Sigmoid colon (tissue), 7 donors: ENCODE measurements around the gene THBS4. TPM values are rescaled to one million over a fixed set of nuclear protein-coding genes. Genes with fewer than 3 reads are reported as not detected.
A peak's percentile ranks its signal among the peaks of the same experiment; 100 is the strongest.

ENCODE experiments used
- DNase-seq: peaks from one replicate; pipeline ENCODE4 v3.0.0-alpha.2; 2019
- H3K27ac ChIP-seq, 4 donors: fragments of 200-600 bp; sonication (generic); one replicate each; pipeline ENCODE4 v1.5.1; 2016 to 2019; ENCODE audit warnings: mild to moderate bottlenecking in 1 of 4
- H3K27me3 ChIP-seq, 3 donors: fragments of 200-600 bp; sonication (generic); one replicate each; pipeline ENCODE4 v1.5.1; 2019; ENCODE audit warnings: mild to moderate bottlenecking in 1 of 3
- H3K36me3 ChIP-seq, 4 donors: fragments of 200-600 bp; sonication (generic); one replicate each; pipeline ENCODE4 v1.5.1; 2016 to 2019
- H3K4me1 ChIP-seq, 4 donors: fragments of 200-600 bp; sonication (generic); one replicate each; pipeline ENCODE4 v1.5.1; 2017 to 2019
- H3K4me3 ChIP-seq, 4 donors: fragments of 200-600 bp; sonication (generic); one replicate each; pipeline ENCODE4 v1.5.1; 2017 to 2019; ENCODE audit warnings: mild to moderate bottlenecking in 2 of 4, moderate library complexity in 1 of 4
- H3K9me3 ChIP-seq, 4 donors: fragments of 200-600 bp in 3 of 4; sonication (generic) in 3 of 4; one replicate each; pipeline versions ENCODE4 v1.5.1 to v1.6.1; 2013 to 2019
- CTCF ChIP-seq, 4 experiments: fragments of 450-650 bp in 3 of 4; fragments of 200-600 bp in 1 of 4; IDR thresholded peaks; one replicate each; pipeline ENCODE4 v1.5.1; 2016 to 2019; ENCODE audit warnings: antibody characterized with exemption in 4 of 4, mild to moderate bottlenecking in 3 of 4, moderate library complexity in 2 of 4
- EP300 ChIP-seq, 4 donors: sonication (generic); formaldehyde crosslinking; IDR thresholded peaks; one replicate each; pipeline ENCODE4 v1.6.1; 2017; ENCODE audit warnings: antibody characterized with exemption in 4 of 4
- POLR2A ChIP-seq, 2 donors: fragments of 450-650 bp; IDR thresholded peaks; one replicate each; pipeline ENCODE4 v1.6.1; 2016; ENCODE audit warnings: antibody characterized with exemption in 2 of 2, mild to moderate bottlenecking in 2 of 2, moderate library complexity in 2 of 2
- POLR2AphosphoS5 ChIP-seq, 4 donors: sonication (generic); formaldehyde crosslinking; IDR thresholded peaks; one replicate each; pipeline ENCODE4 v1.6.1; 2017; ENCODE audit warnings: antibody characterized with exemption in 4 of 4
- WGBS, 2 donors: extraction: QIAGEN DNeasy Blood & Tissue Kit; methylation state at CpG; one replicate each; pipeline ENCODE4 v1.1.7; 2013; 5-methylcytosine and 5-hydroxymethylcytosine counted together
- intact Hi-C: fragments of 100-400 bp; cut with DNase I; formaldehyde crosslinking; loops from one replicate; pipeline ENCODE4 v1.15.1; 2023
- polyA plus RNA-seq, 3 donors: library from polyadenylated mRNA; stranded (reverse); fragments of 200-250 nt; gene quantifications; one replicate each; pipeline ENCODE4 v1.2.3, GENCODE V29; 2013
- total RNA-seq, 4 donors: library from RNA; depleted of rRNA; stranded (reverse); fragments of >200 nt; gene quantifications; one replicate each; pipeline ENCODE4 v1.1.0, GENCODE V29; 2016
- donor health status: healthy with polysubstance abuse.
- donor health status: Bipolar disorder and iron deficiency.
- donor health status: healthy.

Gene THBS4
- total and polyA plus RNA-seq, 7 donors = 3.8 to 585 (median 62.1) TPM; not detected in 1

GRCh38 chr5:80125022-80125961, 90.1 kb downstream of the THBS4 start:
- TF ChIP-seq EP300 (IDR thresholded peaks at IDR 0.05) (no peak), POLR2A (IDR thresholded peaks at IDR 0.05) (no peak), CTCF (IDR thresholded peaks at IDR 0.05) (no peak), POLR2AphosphoS5 (IDR thresholded peaks at IDR 0.05) (no peak)
- WGBS, 2 donors = 83 to 87% methylated on average over 11 of the region's 11 CpGs
- H3K9me3 ChIP-seq = no peaks in the 10 kb centered on the region
- H3K4me3 ChIP-seq = no peak overlapping the region
- peak overlapping the region in 3 of 4 donors; percentile 5 to 59 (median 20) for H3K27ac ChIP-seq
- no peaks in the 10 kb centered on the region for H3K36me3 ChIP-seq
- no peaks in the 10 kb centered on the region for H3K27me3 ChIP-seq
- DNase-seq = no peak
- no peaks in the 10 kb centered on the region for H3K4me1 ChIP-seq
- intact Hi-C loops = no loop called here

- WGBS, 2 donors = 58 to 80% methylated on average over 4 of the region's 4 CpGs
- peak overlapping the region in 1 of 4 donors; percentile 59 for H3K27ac ChIP-seq
- TF ChIP-seq POLR2A (IDR thresholded peaks at IDR 0.05) = no peak
- TF ChIP-seq POLR2AphosphoS5 (IDR thresholded peaks at IDR 0.05) = no peak
- no peak for TF ChIP-seq CTCF (IDR thresholded peaks at IDR 0.05)
- TF ChIP-seq EP300 (IDR thresholded peaks at IDR 0.05) = peak in 2 of 4 donors; percentile 26 to 46
Measured at GRCh38 chr5:80125962-80126480, 90.9 kb downstream of the THBS4 start.

GRCh38 chr5:80127116-80127552, 92.0 kb downstream of the THBS4 start:
- no peak overlapping the region for H3K27ac ChIP-seq
- DNase-seq = no peak
- intact Hi-C loops = no loop called here
- H3K27me3 ChIP-seq = no peaks in the 10 kb centered on the region
- no peaks in the 10 kb centered on the region for H3K36me3 ChIP-seq
- H3K4me1 ChIP-seq = no peaks in the 10 kb centered on the region
- TF ChIP-seq EP300 (IDR thresholded peaks at IDR 0.05) (no peak), POLR2A (IDR thresholded peaks at IDR 0.05) (no peak), POLR2AphosphoS5 (IDR thresholded peaks at IDR 0.05) (peak in 1 of 4 donors; percentile 19), CTCF (IDR thresholded peaks at IDR 0.05) (no peak)
- 85 to 91% methylated on average over 4 of the region's 4 CpGs for WGBS, 2 donors
- H3K9me3 ChIP-seq = no peaks in the 10 kb centered on the region
- H3K4me3 ChIP-seq = no peak overlapping the region

More at GRCh38 chr5:80125962-80126480, 90.9 kb downstream of the THBS4 start:
- DNase-seq = no peak
- H3K27me3 ChIP-seq = no peaks in the 10 kb centered on the region
- no peaks in the 10 kb centered on the region for H3K4me1 ChIP-seq
- H3K9me3 ChIP-seq = no peaks in the 10 kb centered on the region
- no peaks in the 10 kb centered on the region for H3K36me3 ChIP-seq
- intact Hi-C loops = no loop called here
- H3K4me3 ChIP-seq = no peak overlapping the region

- no peak overlapping the region for H3K4me3 ChIP-seq
- no peak overlapping the region for H3K27ac ChIP-seq
- H3K27me3 ChIP-seq = no peaks in the 10 kb centered on the region
- intact Hi-C loops = no loop called here
- H3K36me3 ChIP-seq = no peaks in the 10 kb centered on the region
- no peak for TF ChIP-seq CTCF (IDR thresholded peaks at IDR 0.05)
- no peak for DNase-seq
- H3K9me3 ChIP-seq = no peaks in the 10 kb centered on the region
- 74 to 83% methylated on average over 2 of the region's 2 CpGs for WGBS, 2 donors
- no peaks in the 10 kb centered on the region for H3K4me1 ChIP-seq
Measured at GRCh38 chr5:80128141-80128540, 93.0 kb downstream of the THBS4 start.
